HG03378 (cell line): ENCODE data around the gene HECW1.
"Not testable (repeated sequence)": the region's sequence is repeated elsewhere in the genome, so short reads cannot be mapped to it uniquely, and the experiment has no call there.

Source experiments
- ATAC-seq: cut with Tn5 transposase; IDR thresholded peaks from one replicate; pipeline ENCODE4 v1.9.1; 2021; ENCODE audit warnings: mild to moderate bottlenecking, moderate library complexity; ENCODE audit not compliant: unreplicated experiment

HECW1 gene

DNA sequence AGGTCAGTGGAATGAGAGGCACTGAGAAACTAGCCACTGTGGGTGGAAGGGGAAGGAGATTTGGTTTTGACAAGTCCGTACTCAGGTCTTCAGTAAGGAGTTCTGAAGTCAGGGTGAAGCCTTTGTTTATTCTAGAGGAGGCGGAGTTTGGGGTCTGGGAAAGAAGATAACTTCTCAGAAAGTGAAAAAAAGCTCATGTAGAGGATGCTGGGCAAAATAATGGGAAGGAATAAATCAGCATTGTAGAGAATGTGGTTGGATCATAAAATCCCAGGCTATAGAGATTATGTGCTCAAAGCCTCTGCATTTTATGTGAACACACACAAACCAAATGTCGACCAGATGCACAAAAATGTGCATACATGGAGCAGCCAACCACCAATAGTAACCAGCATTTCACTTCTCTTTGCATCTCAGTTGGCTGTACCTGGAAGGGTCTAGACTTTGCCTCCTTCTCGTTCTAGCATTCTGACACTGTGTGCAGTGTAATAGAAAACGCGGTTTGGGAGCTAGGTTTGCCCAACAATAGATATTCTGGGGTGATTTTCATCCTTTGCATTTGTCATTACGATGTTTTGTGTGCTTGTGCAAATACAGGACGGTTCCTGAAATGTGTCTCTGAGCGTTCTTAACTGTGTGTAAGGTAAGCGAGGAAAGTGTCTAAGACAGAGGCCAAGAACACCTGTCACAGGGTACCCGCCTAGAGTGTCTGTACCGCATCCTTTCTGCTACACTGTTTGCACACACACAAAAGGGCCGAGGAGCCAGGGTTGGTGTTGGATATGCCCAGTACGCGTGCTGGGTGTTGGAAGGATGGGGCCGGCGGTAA lies 603 bp upstream of the HECW1 start:
- no peak for ATAC-seq

GRCh38 chr7:43112941-43113621 lies 634 bp downstream of the HECW1 start:
- no peak for ATAC-seq

GRCh38 chr7:43113622-43114457 lies 1.4 kb downstream of the HECW1 start:
- ATAC-seq, result no peak

DNA sequence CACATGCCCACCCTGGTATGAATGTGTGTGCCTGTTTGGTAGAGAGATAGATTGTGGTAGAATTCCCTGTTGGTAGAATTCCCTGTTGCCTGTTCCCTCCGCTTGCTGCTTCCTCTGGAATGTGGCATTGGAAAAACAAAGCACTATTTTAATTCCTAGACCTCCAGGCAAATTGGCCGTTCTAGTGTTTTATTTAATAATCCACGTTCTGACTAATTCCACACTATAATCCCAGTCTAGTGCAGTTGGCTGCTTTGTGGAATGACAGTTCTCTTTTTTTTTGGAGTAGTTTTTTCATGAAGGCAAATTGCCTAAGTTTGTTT lies 2.0 kb downstream of the HECW1 start:
- ATAC-seq, result no peak

- ATAC-seq, result no peak
Measured at GRCh38 chr7:43116451-43116850, 4.0 kb downstream of the HECW1 start.

DNA sequence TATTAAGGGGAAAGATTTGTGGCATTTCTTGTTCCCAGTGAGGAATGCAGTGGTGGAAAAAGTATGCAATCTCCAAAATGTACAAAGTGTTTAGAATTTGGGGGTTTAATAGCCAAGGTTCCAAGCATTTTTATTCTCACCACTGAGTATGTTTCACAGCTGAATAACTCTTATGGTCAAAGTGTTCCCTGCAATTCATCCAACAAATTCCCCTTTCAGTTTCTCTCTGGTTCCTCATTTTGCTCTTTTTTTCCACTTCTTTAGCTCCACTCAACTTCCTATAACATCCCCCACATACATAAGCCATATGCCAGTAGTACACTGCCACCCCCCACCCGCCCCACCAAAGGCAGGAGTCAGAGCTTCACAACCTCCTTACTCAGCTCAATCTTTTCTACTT lies 4.6 kb downstream of the HECW1 start:
- no peak for ATAC-seq

DNA sequence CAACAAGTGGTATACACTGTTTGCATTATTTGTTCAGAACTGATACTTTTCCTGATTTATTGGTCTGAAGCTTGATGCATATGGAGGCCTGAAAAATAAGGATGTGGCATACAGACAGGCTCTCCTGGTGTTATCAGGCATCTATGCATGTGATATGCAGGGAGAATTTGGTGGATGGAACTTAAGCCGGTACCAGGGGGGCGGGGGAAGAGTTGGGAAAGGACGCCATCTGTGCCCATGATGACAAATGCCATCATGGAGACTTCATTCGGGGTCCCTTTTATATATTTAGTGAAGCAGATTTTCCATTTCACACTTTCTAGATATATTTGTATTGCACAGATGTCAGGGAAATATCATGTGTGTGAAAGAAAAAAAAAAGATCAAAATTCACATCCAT lies 5.4 kb downstream of the HECW1 start:
- ATAC-seq, result no peak

GRCh38 chr7:43118313-43118712 lies 5.9 kb downstream of the HECW1 start:
- ATAC-seq, result no peak

DNA sequence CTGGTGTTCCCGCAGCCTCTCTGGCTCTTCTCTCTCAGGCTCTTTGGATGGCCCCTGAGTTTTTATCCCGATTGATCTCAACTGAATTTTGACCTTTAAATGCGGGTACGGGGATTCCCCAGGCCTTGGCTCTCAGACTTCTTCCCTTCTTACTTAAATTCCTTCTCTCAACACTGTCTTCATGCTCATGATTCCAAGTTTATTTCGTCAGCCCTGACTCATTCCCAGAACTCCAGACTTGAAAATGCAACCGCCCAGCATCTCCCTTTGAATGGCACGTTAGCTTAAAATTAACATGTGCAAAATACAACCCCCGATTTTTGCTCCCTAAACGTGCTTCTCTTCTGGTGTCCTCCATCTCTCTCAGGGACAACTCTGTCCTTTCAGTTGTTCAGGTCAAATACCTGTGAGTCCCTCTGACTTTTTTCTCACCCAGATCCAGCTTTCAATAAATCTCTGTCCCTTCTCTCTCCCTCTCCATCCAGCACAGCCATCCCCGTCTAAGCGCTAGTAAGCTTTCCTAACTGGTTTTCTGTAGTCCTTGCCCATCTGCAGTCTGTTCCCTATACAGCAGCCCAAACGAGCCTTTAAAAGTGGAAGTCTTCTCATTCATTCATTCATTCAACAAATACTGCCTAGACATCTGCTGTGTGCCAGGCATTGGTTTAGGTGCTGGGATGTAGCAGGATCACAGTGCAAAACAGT lies 7.1 kb downstream of the HECW1 start:
- no peak for ATAC-seq

DNA sequence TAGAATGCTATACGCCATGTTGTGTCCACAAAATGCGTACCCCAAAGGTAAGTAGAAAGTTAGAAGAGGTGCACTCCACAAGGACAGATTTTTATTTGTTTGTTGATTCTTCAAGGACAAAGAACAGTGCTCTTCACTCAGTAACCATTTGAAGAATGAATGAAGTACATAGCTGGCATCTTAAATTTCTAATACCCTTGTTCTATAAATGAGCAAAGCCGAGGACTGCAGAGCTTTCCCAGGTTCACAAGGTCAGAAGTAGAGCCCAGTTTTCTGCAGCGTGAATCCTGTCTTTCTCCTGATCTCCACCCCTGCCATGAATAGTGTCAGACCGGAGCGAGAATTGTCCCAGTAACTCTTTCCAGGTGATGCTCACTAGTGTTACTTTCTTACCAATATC lies 9.5 kb downstream of the HECW1 start:
- no peak for ATAC-seq

DNA sequence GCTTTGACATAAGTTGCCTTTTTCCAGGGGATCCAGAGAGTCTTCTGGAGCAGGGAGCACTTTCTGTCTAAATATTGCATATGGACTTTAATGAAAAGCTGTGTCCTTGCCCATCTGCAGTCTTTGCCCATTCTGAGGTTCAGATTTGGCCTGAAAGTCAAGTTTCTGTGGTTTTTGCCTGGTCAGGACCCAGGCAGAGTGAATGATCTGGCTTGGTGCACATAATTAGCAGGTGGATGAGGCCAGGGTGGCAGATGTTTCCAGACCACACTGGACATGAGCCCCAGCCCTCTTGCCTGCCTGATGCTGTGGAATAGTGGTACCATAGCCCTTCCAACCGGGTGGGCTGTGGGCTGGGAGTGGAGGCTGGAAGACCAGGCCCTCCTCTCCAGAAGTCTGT lies 11.0 kb downstream of the HECW1 start:
- no peak for ATAC-seq

- no peak for ATAC-seq
Measured at GRCh38 chr7:43124388-43124787, 11.9 kb downstream of the HECW1 start.

DNA sequence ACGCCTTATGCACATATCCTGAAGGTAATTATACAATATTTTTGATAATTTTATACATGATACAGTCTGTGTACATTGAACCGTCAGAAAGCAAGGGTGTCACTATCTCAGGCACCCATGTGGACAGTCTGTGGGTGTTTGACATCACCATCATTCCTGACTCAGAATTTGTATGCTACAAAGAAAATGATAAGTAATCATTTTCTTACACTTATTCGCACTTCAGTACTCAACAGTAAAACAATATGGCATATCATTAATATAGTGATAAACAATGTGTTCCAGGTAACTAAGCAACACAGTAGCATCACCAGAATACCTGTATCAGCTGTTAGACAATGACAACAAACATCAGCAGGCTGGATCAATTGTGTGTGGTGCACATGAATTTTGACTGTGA lies 17.9 kb downstream of the HECW1 start:
- ATAC-seq, result no peak

- ATAC-seq, result no peak
Measured at GRCh38 chr7:43135129-43135528, 22.7 kb downstream of the HECW1 start.

GRCh38 chr7:43136064-43136463 lies 23.6 kb downstream of the HECW1 start:
- no peak for ATAC-seq

DNA sequence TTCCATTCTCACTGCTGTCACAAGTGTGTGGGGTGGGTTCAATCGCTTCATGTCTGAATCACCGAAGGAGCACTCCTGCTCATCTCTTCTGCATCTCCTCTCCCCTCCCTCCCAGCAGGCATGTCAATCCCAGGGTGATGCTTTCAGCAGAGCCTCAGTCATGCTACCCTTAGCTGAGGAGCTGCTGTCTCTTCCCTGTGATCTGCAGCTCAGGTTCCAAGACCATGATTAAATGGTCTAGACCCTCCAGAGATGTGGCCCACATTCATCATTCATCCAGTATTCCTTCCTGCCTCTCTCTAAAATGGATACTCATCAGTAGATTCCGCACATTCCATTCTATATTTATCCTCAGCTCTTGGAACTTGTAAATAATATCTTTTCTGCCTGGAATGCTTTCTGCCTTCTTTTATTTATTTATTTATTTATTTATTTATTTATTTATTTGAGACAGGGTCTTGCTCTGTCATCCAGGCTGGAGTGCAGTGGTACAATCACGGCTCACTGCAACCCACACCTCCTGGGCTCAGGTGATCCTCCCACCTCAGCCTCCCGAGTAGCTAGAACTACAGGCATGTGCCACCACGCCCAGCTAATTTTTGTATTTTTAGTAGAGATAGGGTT lies 24.8 kb downstream of the HECW1 start:
- not testable (repeated sequence) for ATAC-seq

DNA sequence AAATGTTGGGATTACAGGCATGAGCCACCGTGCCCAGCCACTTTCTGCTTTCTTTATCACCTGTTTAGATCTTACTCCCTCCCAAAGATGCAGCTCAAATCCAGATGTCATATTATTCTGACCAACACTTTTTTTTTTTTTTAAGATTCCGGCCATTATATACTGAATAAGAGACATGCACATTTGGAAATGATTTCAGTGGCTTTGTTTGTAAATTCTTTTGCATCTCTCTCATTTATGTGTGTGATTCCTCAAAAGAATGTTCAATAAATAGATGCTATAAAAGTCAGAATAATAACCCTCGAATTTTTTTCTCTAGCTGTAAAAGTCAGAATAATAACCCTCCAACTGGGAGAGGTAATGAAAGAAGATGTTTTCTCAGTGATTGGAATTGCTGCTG lies 25.4 kb downstream of the HECW1 start:
- no peak for ATAC-seq

- no peak for ATAC-seq
Measured at GRCh38 chr7:43138710-43139109, 26.3 kb downstream of the HECW1 start.

GRCh38 chr7:43139137-43139536 lies 26.7 kb downstream of the HECW1 start:
- no peak for ATAC-seq

DNA sequence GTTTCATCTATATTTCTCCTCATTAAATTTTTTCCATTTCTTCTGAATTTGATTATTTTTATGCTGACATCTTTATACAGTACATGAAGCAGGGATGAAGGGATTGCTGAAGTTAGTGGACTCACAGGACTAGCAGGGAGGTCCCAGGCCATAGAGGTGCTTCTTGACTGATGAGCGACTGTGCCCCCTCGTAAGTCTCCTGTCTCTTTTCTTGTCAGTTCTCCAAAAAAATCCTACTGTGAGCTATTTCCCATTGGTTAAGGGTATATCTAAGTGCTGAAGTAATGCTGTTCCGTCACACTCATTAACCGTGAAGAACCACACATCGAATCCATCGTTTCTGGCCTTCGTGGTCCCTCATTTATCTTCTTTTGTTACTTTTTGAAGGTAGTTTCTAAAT lies 27.7 kb downstream of the HECW1 start:
- no peak for ATAC-seq

DNA sequence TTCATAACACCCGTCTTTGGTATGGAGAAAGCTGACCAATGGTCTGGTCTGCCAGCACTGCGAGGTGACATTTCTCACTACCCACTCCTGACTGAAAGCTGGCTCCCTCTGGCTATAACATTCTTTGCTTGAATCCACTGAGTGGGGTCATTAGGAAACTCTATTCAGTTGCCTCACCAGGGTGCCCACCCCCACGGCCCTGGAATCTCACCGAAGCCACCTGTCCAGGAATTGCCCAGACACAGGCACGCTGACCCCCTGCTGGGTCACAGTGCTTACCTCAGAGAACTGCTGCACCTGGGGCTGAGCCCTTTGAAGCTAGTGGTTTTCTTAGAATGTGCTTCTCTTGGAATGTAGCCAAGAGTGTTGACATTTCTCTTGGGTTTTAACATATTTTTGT lies 28.6 kb downstream of the HECW1 start:
- ATAC-seq, result no peak
